ENCODE results near the gene FRMD4A. TPM values are rescaled to one million over a fixed set of nuclear protein-coding genes. Genes with fewer than 3 reads are reported as not detected.

The FRMD4A gene
- total and polyA plus RNA-seq, 7 donors, result 2.9 to 9.1 (median 6.2) TPM

DNA sequence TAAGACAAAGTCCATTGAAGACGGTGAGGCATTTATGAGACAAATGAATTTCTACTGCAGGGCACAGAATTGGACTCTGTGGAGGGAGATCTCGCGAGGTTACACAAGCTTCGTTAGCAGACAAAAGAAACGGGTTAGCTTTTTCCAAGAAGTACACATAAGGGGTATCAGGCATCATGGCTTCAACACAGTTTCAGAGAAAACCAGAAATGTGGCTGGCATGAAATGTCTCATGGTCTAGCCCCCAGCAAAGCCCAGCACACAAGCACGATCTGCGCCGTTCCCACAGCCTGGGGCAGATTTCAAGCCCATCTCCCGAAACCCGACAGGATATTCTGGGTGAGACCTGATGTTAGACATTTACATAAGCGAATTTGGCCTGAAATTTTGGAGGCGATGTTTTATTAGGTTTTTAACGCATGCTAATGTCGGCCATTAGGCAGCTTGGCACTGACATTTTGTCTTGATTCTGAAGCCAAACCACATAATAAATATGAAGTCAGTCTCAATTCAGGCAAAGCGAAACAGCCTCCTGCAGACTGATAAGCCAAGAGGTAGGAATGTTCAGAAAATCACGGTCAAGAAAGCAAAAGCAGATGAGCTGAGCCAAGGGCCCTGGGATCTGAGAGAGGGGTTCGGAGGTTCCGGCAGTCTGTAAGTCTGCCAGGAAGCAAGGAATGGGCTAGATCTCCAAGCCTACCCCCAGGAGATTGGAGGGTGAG is 503.5 kb downstream of the FRMD4A start:
- Histone ChIP-seq H3K27ac (no peak overlapping the region), H3K9me3 (no peaks in the 10 kb centered on the region), H3K4me1 (no peaks in the 10 kb centered on the region), H3K4me3 (no peak overlapping the region), H3K27me3 (ENCODE audit: insufficient read depth in 3 of 3, low read length in 2 of 3) (peaks cover 0 to 1% (median 0%) of the 10 kb centered on the region in 3 donors), H3K36me3 (ENCODE audit: insufficient read depth in 1 of 2, low read depth in 1 of 2) (no peaks in the 10 kb centered on the region)
- 59 to 74% (median 59%) methylated on average over 18 of the region's 18 CpGs for WGBS, 3 donors
- no peak for ATAC-seq
- TF ChIP-seq, protein P1, sequence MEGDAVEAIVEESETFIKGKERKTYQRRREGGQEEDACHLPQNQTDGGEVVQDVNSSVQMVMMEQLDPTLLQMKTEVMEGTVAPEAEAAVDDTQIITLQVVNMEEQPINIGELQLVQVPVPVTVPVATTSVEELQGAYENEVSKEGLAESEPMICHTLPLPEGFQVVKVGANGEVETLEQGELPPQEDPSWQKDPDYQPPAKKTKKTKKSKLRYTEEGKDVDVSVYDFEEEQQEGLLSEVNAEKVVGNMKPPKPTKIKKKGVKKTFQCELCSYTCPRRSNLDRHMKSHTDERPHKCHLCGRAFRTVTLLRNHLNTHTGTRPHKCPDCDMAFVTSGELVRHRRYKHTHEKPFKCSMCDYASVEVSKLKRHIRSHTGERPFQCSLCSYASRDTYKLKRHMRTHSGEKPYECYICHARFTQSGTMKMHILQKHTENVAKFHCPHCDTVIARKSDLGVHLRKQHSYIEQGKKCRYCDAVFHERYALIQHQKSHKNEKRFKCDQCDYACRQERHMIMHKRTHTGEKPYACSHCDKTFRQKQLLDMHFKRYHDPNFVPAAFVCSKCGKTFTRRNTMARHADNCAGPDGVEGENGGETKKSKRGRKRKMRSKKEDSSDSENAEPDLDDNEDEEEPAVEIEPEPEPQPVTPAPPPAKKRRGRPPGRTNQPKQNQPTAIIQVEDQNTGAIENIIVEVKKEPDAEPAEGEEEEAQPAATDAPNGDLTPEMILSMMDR (IDR thresholded peaks at IDR 0.05), result no peak
- no peak for DNase-seq
- intact Hi-C loops (cut with DNase I), result no loop called here

DNA sequence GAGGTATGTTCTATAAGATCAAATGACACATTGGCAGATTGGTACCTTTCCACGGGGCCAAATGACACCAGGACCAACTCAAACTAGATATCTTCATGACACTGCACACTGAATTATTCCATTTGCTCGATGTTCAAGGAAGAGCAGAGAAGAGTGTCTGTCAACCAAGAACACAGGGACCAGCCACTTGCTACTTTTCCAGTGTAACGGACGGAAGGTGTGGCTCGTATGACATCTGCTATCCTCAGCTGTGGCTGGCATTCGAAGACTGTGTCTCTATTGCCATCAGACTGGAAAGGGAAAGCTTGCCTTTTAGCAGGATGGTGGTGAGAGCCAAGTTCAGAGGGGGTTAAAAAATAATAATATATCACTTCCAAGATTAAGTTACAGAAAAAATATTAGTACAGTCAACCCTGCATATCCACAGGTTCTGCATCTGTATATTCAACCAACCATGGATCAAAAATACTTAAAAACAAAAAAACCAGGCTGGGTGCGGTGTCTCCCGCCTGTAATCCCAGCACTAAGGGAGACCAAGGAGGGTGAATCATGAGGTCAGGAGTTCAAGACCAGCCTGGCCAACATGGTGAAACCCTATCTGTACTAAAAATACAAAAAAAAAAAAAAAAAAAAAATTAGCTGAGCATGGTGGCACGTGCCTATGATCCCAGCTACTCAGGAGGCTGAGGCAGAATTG is 506.9 kb downstream of the FRMD4A start:
- Histone ChIP-seq H3K4me1 (no peaks in the 10 kb centered on the region), H3K4me3 (no peak overlapping the region), H3K36me3 (ENCODE audit: insufficient read depth in 1 of 2, low read depth in 1 of 2) (no peaks in the 10 kb centered on the region), H3K27me3 (ENCODE audit: insufficient read depth in 3 of 3, low read length in 2 of 3) (peaks cover 0 to 11% (median 3%) of the 10 kb centered on the region in 3 donors), H3K27ac (no peak overlapping the region), H3K9me3 (no peaks in the 10 kb centered on the region)
- TF ChIP-seq, protein P1 (IDR thresholded peaks at IDR 0.05), result no peak
- ATAC-seq (no peak), DNase-seq (no peak)
- WGBS, 3 donors, result 40 to 53% (median 50%) methylated on average over 9 of the region's 9 CpGs
- intact Hi-C loops (cut with DNase I), result no loop called here

DNA sequence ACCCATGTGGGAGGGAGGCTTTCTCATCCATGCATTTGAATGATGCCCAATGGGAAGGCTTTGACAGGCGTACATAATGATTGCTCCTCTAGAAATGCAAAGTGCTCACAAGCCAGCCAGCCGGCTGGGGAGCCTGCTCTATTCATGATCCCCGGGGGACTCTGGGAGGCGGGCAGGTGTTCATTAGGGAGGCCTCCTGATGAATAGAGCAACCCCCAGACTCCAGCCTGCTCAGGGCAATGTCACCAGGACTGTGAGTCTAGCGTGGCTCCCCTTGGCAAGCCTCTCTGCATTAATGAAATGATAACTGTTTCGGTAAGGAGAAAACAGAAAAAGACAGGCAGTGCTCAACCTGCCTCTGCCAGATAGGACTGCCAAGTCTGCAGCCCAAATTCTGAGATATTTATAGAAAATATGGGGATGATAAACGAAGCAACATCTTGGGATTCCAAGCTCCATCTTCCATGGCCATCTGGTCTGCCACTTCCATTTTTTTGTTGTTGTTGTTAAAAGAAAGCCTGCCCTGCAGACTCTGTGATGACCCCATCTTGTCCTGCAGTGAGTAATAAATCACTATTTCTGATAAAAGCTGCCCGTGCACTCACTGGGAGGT is 507.5 kb downstream of the FRMD4A start:
- 41 to 47% (median 42%) methylated on average over 8 of the region's 8 CpGs for WGBS, 3 donors
- no peak for ATAC-seq
- intact Hi-C loops (cut with DNase I), result no loop called here
- no peaks in the 10 kb centered on the region for H3K4me1 ChIP-seq
- peaks cover 0 to 11% (median 3%) of the 10 kb centered on the region in 3 donors for H3K27me3 ChIP-seq (ENCODE audit: insufficient read depth in 3 of 3, low read length in 2 of 3)
- H3K9me3 ChIP-seq, result no peaks in the 10 kb centered on the region
- H3K36me3 ChIP-seq (ENCODE audit: insufficient read depth in 1 of 2, low read depth in 1 of 2), result no peaks in the 10 kb centered on the region
- TF ChIP-seq, protein P1 (IDR thresholded peaks at IDR 0.05), result no peak
- no peak for DNase-seq
- no peak overlapping the region for H3K4me3 ChIP-seq
- no peak overlapping the region for H3K27ac ChIP-seq

DNA sequence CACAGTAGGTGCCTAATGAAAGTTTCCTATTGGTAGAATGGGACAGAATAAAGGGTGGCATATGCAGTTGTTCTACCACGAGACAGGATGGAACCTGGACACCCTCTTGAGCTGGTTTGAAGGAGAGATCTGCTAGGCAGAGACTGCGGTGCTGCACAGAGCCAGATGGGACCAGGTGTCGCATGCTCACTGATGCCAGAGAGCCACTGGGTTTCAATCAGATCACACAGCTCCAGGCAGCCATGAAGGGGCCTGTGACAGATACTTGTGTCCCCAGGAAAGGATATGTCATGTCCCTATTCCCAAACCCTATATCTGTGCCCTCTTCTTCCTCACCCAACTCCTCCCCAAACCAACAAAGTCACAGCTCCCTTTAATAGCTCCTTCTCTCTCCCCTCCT is 508.2 kb downstream of the FRMD4A start:
- intact Hi-C loops (cut with DNase I), result no loop called here
- H3K9me3 ChIP-seq, result no peaks in the 10 kb centered on the region
- H3K4me3 ChIP-seq, result no peak overlapping the region
- H3K27ac ChIP-seq, result no peak overlapping the region
- no peaks in the 10 kb centered on the region for H3K36me3 ChIP-seq (ENCODE audit: insufficient read depth in 1 of 2, low read depth in 1 of 2)
- H3K4me1 ChIP-seq, result no peaks in the 10 kb centered on the region
- WGBS, 3 donors, result 88 to 93% (median 92%) methylated on average over 3 of the region's 3 CpGs
- TF ChIP-seq, protein P1 (IDR thresholded peaks at IDR 0.05), result no peak
- DNase-seq (no peak), ATAC-seq (no peak)
- H3K27me3 ChIP-seq (ENCODE audit: insufficient read depth in 3 of 3, low read length in 2 of 3), result peaks cover 0 to 11% (median 3%) of the 10 kb centered on the region in 3 donors

Data from psoas muscle (tissue), 8 donors.